Breast epithelium (tissue), 4 donors: ENCODE data around the gene POU2F2. TPM values are rescaled to one million over a fixed set of nuclear protein-coding genes. Genes with fewer than 3 reads are reported as not detected.

ENCODE experiments used
- DNase-seq, 2 donors: peaks; one replicate each; pipeline ENCODE4 v3.0.0-alpha.2; 2019; ENCODE audit warnings: low spot score in 2 of 2
- H3K27ac ChIP-seq, 2 donors: fragments of 200-600 bp; sonication (generic) in 1 of 2; one replicate each; pipeline ENCODE4 v1.5.1; 2016 to 2019; ENCODE audit warnings: mild to moderate bottlenecking in 1 of 2
- H3K27me3 ChIP-seq, 2 donors: fragments of 200-600 bp; sonication (generic) in 1 of 2; one replicate each; pipeline versions ENCODE4 v1.5.1 to v1.6.0; 2017 to 2019; ENCODE audit warnings: control low read depth in 1 of 2, mild to moderate bottlenecking in 1 of 2
- H3K36me3 ChIP-seq: fragments of 200-600 bp; one replicate; pipeline ENCODE4 v1.5.1; 2019
- H3K4me1 ChIP-seq, 2 donors: fragments of 200-600 bp; sonication (generic); one replicate each; pipeline ENCODE4 v1.5.1; 2016 to 2019; ENCODE audit warnings: control low read depth in 1 of 2
- H3K4me3 ChIP-seq, 3 donors: fragments of 200-600 bp; sonication (generic); 1 replicate in 2 of 3; 2 replicates in 1 of 3; pipeline ENCODE4 v1.5.1; 2016 to 2019; ENCODE audit warnings: mild to moderate bottlenecking in 3 of 3, moderate library complexity in 2 of 3
- H3K9me3 ChIP-seq, 2 donors: fragments of 200-600 bp; sonication (generic) in 1 of 2; one replicate each; pipeline ENCODE4 v1.5.1; 2016 to 2019; ENCODE audit warnings: control low read depth in 1 of 2
- POLR2A ChIP-seq: fragments of 450-650 bp; IDR thresholded peaks from one replicate; pipeline ENCODE4 v1.6.1; 2016; ENCODE audit warnings: antibody characterized with exemption, mild to moderate bottlenecking, moderate library complexity
- POLR2AphosphoS5 ChIP-seq, 3 donors: sonication (generic); formaldehyde crosslinking; IDR thresholded peaks; one replicate each; pipeline ENCODE4 v1.6.1; 2017; ENCODE audit warnings: antibody characterized with exemption in 3 of 3
- intact Hi-C: fragments of 100-400 bp; cut with DNase I; formaldehyde crosslinking; loops from one replicate; pipeline ENCODE4 v1.15.1; 2023; ENCODE audit warnings: low total_unique reads
- total RNA-seq, 3 donors: library from RNA; depleted of rRNA; stranded (reverse); fragments of >200 nt; gene quantifications; one replicate each; pipeline ENCODE4 v1.1.0, GENCODE V29; 2016
- TF ChIP-seq, protein P1 (sequence below), 3 donors: fragments of 450-650 bp; IDR thresholded peaks; one replicate each; pipeline ENCODE4 v1.5.1; 2016 to 2017; ENCODE audit warnings: antibody characterized with exemption in 3 of 3, mild to moderate bottlenecking in 3 of 3, moderate library complexity in 3 of 3

The POU2F2 gene
- total RNA-seq, 3 donors from 2014 or later, result 1.2 to 2.9 (median 1.6) TPM

- intact Hi-C loops, result no loop called here
- Histone ChIP-seq H3K36me3 (no peaks in the 10 kb centered on the region), H3K4me1 (no peaks in the 10 kb centered on the region), H3K27ac (no peak overlapping the region), H3K27me3 (no peaks in the 10 kb centered on the region), H3K9me3 (no peaks in the 10 kb centered on the region), H3K4me3 (no peak overlapping the region)
- TF ChIP-seq POLR2AphosphoS5 (IDR thresholded peaks at IDR 0.05) (no peak), POLR2A (no peak)
- TF ChIP-seq, protein P1, sequence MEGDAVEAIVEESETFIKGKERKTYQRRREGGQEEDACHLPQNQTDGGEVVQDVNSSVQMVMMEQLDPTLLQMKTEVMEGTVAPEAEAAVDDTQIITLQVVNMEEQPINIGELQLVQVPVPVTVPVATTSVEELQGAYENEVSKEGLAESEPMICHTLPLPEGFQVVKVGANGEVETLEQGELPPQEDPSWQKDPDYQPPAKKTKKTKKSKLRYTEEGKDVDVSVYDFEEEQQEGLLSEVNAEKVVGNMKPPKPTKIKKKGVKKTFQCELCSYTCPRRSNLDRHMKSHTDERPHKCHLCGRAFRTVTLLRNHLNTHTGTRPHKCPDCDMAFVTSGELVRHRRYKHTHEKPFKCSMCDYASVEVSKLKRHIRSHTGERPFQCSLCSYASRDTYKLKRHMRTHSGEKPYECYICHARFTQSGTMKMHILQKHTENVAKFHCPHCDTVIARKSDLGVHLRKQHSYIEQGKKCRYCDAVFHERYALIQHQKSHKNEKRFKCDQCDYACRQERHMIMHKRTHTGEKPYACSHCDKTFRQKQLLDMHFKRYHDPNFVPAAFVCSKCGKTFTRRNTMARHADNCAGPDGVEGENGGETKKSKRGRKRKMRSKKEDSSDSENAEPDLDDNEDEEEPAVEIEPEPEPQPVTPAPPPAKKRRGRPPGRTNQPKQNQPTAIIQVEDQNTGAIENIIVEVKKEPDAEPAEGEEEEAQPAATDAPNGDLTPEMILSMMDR (IDR thresholded peaks at IDR 0.05), result no peak
- no peak for DNase-seq
These were observed 20.9 kb downstream of the POU2F2 start for GRCh38 chr19:42111384-42111783.

DNA sequence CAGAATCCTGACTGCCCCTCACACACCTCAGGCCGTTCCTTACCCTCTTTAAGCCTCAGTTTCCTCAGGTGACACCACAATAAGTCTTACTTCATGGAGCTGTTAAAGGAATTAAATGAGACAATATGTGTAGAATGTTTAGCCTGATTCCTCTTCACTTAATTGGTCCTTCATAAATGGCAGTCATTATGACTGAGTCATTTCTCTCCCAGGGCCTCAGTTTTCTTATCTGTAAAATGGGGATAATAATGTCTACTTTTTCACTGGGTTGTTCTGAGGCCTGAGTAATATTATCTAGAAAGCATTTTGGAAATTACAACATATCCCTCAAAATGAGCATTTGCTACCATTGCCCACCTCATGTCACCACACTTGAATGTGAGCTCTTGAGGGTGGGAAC, 21.6 kb downstream of the POU2F2 start:
- TF ChIP-seq, protein P1 (IDR thresholded peaks at IDR 0.05), result no peak
- TF ChIP-seq POLR2A (no peak), POLR2AphosphoS5 (IDR thresholded peaks at IDR 0.05) (no peak)
- H3K36me3 ChIP-seq, result no peaks in the 10 kb centered on the region
- no peaks in the 10 kb centered on the region for H3K27me3 ChIP-seq
- no peak for DNase-seq
- intact Hi-C loops, result no loop called here
- no peak overlapping the region for H3K27ac ChIP-seq
- no peaks in the 10 kb centered on the region for H3K4me1 ChIP-seq
- H3K9me3 ChIP-seq, result no peaks in the 10 kb centered on the region
- H3K4me3 ChIP-seq, result no peak overlapping the region

DNA sequence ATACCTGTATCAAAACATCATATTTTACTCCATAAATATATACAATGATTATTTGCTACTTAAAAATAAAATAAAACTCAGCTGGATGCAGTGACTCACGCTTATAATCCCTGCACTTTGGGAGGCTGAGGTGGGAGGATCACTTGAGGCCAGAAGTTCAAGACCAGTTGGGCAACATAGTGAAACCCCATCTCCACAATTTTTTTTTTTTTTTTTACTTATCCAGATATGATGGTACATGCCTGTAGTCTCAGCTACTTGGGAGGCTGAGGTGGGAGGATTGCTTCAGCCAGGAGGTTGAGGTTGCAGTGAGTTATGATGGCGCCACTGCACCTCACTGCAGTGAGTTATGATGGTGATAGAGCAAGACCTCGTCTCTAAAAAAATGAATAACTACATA, 22.4 kb downstream of the POU2F2 start:
- Histone ChIP-seq H3K36me3 (no peaks in the 10 kb centered on the region), H3K9me3 (no peaks in the 10 kb centered on the region), H3K27ac (no peak overlapping the region), H3K4me3 (no peak overlapping the region), H3K4me1 (no peaks in the 10 kb centered on the region), H3K27me3 (no peaks in the 10 kb centered on the region)
- intact Hi-C loops, result no loop called here
- DNase-seq, result no peak
- TF ChIP-seq, protein P1 (IDR thresholded peaks at IDR 0.05), result no peak
- no peak for TF ChIP-seq POLR2A
- TF ChIP-seq POLR2AphosphoS5 (IDR thresholded peaks at IDR 0.05), result no peak

DNA sequence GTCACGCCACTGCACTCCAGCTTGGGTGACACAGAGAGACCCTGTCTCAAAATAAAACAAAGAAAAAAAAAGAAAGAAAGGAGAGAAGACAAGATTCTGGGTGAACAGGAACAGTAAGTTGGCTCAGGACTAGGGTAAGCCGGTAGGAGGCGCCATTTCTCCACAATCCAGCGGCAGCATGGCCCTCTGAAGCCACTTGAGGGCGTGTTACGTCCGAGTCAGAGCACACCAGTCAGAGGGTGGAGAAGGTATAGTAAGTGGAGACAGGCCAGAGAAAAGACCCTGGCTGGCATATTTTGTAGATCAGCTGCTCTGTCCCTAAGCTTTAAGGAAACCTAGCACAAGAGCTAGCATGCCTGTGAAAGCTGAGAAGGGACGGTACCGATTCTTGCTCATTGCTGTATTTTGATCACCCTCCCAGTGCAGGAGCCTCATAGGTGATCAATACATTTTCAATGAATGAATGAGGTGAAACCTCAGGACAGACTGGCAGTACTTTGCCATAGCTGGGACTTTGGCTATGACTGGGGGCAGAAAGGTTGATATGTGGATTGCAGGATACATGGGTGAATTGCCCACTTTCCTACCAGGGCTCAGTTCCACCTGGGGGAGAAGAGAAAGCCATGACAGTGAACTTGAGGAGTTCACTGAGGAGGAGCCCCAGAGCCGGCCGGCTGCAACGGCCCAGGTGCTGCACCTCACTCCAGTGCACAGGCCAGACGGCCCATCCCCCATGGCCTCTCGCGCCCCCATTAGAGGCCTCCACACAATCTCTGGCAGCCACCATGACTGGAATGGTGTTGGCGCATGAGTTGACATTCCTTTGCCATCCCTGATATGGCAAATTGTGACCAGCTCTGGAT, 23.5 kb downstream of the POU2F2 start:
- intact Hi-C loops, result no loop called here
- no peak overlapping the region for H3K27ac ChIP-seq
- no peaks in the 10 kb centered on the region for H3K27me3 ChIP-seq
- H3K4me3 ChIP-seq, result no peak overlapping the region
- TF ChIP-seq POLR2AphosphoS5 (IDR thresholded peaks at IDR 0.05) (no peak), POLR2A (no peak)
- TF ChIP-seq, protein P1 (IDR thresholded peaks at IDR 0.05), result peak; percentile 69 to 81 (median 78)
- H3K36me3 ChIP-seq, result no peaks in the 10 kb centered on the region
- peak in 1 of 2 donors; percentile 63 for DNase-seq
- H3K9me3 ChIP-seq, result no peaks in the 10 kb centered on the region
- no peaks in the 10 kb centered on the region for H3K4me1 ChIP-seq

- intact Hi-C loops, result no loop called here
- TF ChIP-seq POLR2AphosphoS5 (IDR thresholded peaks at IDR 0.05) (no peak), POLR2A (no peak)
- TF ChIP-seq, protein P1 (IDR thresholded peaks at IDR 0.05), result no peak
- Histone ChIP-seq H3K36me3 (no peaks in the 10 kb centered on the region), H3K27me3 (no peaks in the 10 kb centered on the region), H3K4me3 (no peak overlapping the region), H3K4me1 (no peaks in the 10 kb centered on the region), H3K27ac (no peak overlapping the region), H3K9me3 (no peaks in the 10 kb centered on the region)
- DNase-seq, result no peak
These were observed 26.9 kb downstream of the POU2F2 start for GRCh38 chr19:42105368-42105767.
